HG02678 (cell line): ENCODE results near the gene GABPA.

Source experiments
- ATAC-seq: cut with Tn5 transposase; IDR thresholded peaks from one replicate; pipeline ENCODE4 v1.9.1; 2021; ENCODE audit warnings: mild to moderate bottlenecking, moderate library complexity; ENCODE audit not compliant: unreplicated experiment

GABPA gene

GRCh38 chr21:25801217-25802014 lies 66.6 kb downstream of the GABPA start:
- ATAC-seq = peak; percentile 100

- no peak for ATAC-seq
Measured at GRCh38 chr21:25806060-25806459, 71.3 kb downstream of the GABPA start.

- no peak for ATAC-seq
Measured at GRCh38 chr21:25807191-25807590, 72.4 kb downstream of the GABPA start.

- ATAC-seq = no peak
Measured at GRCh38 chr21:25809013-25809412, 74.2 kb downstream of the GABPA start.

GRCh38 chr21:25811186-25811585 lies 76.4 kb downstream of the GABPA start:
- ATAC-seq = no peak

GRCh38 chr21:25813917-25814316 lies 79.1 kb downstream of the GABPA start:
- no peak for ATAC-seq

GRCh38 chr21:25818121-25818520 lies 83.3 kb downstream of the GABPA start:
- no peak for ATAC-seq

- no peak for ATAC-seq
Measured at GRCh38 chr21:25818551-25818950, 83.8 kb downstream of the GABPA start.
